Activated T-helper 1 cell treated with Interleukin-2 at 50 U/mL for 16 hours (primary cell): Measurements from ENCODE around the gene MIF4GD.
"Not testable (repeated sequence)": the region's sequence is repeated elsewhere in the genome, so short reads cannot be mapped to it uniquely, and the experiment has no call there.

Source experiments
- DNase-seq: peaks from one replicate; pipeline ENCODE4 v3.0.0-alpha.2; 2020; ENCODE audit warnings: low read depth

MIF4GD gene

DNA sequence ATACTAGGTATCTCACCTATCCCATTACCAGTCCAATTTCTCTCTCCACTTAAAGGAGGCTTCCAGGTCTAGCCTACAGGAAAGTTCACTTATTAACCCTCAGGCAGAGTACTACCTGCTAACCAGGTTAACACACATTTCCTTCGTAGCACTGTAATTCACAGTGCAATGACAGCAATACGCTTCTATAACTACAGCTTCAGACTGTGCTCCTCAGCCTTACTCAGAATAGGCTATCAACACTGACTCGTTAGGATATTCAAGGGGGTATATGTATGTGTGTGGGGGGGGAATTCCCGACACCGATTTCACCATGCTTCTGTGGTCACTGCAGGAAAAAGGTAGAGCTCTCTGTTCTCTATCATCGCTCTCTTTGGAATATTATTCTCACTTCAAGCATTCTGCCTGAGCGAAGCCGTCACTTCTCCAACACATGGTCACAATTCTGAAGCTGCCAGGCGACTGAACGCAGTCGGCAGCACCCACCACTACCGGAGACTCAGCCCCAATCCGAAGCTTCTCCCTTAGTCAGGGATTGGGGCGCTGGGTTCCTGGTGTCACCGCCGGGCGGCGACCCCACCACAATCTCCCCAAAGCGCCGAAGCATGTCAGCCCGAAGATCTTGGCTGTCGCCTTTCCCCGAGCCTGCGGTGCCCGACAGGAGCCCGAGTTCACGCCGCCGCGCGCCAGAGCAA lies 10.2 kb downstream of the MIF4GD start:
- DNase-seq, result no peak

- not testable (repeated sequence) for DNase-seq
Measured at GRCh38 chr17:75257228-75257627, 13.8 kb downstream of the MIF4GD start.

GRCh38 chr17:75255954-75256698 lies 14.9 kb downstream of the MIF4GD start:
- DNase-seq, result not testable (repeated sequence)

GRCh38 chr17:75252039-75252816 lies 18.8 kb downstream of the MIF4GD start:
- no peak for DNase-seq

GRCh38 chr17:75250009-75250471 lies 21.0 kb downstream of the MIF4GD start:
- DNase-seq, result peak; percentile 53

DNA sequence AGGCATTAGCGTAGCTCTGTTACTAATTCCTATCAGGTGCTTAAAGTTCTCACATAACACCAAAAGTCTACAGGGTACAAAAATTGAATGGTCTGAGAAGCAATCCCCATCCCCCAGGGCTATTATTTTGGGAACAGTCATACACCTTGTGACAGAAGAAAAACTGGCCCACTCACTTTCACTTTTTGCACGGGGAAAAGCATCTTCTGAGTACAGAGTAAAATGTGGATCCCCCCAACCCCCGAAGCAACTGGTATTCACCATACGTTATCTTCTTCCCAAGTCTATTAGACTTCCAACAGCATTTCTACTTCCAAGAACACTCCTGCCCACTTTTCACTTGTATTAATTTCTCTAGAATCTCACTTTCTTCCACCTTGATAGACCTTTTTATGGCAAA lies 21.5 kb downstream of the MIF4GD start:
- DNase-seq, result no peak

DNA sequence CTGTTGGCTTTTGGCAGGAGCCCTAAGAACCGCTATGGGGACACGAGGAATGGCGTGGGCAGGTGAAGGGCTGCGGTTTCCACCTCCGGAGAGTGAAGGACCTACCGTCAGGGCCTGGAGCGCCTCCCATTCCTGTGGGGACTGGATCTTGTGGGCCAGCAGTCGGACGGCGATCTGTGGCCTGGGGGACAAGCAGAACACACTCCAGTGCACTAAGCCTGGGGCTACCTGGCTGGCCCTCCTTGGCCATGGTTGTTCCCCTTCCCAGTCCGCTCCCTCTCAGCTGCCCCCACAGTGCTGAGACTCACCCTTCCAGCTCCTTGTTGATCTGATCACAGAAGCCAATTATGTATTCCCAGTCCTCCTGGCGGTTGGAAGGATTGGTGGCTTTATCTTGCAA lies 24.6 kb downstream of the MIF4GD start:
- no peak for DNase-seq

- DNase-seq, result no peak
Measured at GRCh38 chr17:75245011-75245410, 26.0 kb downstream of the MIF4GD start.

GRCh38 chr17:75244133-75244866 lies 26.7 kb downstream of the MIF4GD start:
- no peak for DNase-seq

DNA sequence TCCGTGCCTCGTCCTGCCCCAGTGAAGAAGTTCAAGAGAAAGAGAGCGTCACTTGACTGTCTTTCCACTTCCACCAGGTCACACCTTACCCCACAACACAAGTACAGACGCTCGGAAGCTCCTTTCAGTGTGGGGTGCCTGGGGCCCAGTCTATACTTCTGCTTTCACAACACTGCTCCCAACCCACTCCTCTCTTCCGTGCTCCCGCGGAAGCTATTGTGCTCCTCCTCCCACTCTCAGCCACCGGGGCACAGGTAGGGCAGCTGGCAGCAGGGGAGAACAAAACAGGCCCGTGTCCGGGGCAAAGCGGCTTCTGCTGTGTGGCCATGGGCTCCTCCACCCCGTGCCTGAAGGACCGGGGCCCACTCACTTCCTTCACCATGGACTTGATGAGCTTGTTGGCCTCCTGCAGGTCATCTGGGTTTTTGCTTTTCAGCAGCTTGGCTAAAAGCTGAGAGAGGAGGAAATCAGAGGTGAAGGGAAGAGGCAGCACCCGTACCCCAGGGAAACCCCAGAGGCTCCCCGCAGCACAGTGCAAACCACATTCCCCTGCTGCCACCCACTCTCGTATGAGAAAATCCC lies 28.5 kb downstream of the MIF4GD start:
- DNase-seq, result peak; percentile 25

DNA sequence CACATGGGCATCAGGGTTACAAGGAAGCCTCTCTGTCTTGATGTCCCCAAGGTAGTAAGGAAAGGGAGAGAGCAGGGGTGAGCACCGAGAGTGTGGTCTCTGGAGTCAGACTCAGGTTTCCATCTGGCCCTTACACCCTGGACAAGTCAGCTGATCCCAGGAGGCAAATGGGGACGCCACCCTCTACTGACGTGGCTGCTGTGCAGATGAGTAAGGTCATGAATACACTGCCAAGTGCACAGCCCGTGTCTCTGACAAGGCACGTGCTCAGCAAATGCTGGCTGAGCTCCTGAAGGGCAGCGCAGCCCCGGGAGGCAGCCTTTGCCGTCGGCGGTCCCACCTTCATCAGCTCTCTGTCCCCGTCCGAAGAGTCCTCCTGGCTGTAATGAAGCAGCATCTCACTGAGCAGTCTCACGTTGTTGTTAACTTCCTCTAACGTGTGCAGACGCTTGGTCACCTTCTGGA lies 29.0 kb downstream of the MIF4GD start:
- no peak for DNase-seq

GRCh38 chr17:75241502-75241901 lies 29.5 kb downstream of the MIF4GD start:
- no peak for DNase-seq

GRCh38 chr17:75241143-75241430 lies 29.9 kb downstream of the MIF4GD start:
- DNase-seq, result no peak

- DNase-seq, result no peak
Measured at GRCh38 chr17:75240394-75241142, 30.5 kb downstream of the MIF4GD start.

DNA sequence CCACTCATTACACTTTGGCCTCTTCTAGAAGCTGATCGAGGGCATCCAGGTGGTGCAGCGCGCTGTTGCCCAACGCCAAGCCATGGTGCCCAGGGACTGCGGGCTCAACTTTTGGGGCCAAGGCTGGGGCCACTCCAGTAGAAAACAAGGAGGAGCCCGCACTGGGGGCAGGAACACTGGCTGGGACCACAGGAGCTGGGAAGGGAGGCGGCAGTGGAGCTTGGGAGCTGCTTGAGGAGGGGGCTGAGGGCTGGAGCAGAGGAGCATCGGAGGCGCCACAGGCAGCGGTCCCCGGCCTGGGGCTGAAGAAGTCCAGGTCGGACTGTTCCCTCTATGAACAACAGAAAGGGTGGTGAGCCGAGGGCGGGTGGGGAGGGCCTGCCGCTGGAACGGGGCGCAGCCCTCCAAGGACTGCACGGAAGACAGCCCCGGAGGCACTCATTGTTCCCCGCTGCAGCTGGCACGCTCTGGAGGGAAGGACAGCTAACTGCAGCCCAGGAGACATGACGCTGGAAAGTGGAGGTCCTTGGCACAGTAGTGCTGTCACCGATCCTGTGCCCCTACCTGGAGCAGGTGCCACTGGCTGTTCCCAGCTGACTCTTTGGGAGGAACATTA lies 31.1 kb downstream of the MIF4GD start:
- DNase-seq, result no peak

DNA sequence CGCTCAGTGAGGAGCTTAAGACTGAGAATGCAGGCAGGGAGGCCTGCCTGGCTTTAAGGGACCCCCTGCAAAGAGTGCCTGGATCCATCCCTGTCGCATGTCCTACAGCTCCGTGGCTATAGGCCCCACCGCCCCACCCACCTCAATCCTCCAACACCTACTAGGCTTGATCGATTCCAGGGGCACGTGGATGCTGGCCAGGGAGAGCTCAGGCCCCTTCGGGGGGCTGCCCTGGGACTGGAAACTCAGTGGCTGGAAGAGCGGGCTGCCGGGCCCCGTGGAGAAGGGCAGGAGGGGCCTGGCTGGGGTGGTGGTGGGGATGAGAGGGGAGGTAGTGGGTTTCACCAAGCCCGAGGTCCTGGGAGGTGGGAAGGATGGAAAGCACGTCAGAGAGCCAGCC lies 31.8 kb downstream of the MIF4GD start:
- DNase-seq, result no peak

GRCh38 chr17:75238684-75239191 lies 32.3 kb downstream of the MIF4GD start:
- DNase-seq, result peak; percentile 27

DNA sequence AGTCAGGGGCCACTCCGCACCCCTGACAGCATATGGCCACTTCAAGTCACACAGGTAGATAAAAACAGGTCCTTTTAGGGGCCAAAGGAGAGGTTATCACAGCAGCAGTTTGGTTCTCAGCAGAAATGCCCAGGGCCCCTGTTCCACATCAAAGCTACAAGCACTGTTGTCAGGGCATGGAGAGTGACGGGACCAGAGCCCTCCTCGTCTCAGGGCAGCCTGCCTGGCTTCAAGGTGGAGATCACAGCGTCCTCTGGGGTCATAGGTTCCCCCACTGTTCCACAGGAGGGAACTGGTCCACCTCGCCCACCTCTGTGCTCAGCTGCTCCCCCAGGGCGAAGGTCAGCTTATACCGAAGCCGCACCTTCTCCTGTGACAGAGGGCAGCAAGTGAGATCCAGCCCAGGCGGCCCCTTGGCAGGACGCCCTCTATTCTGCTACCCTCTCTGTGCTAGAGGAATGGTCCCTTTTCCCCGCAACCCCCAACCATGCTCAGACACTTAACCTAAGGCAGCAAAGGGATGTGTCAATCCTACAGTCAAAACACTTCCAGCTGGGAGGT lies 32.9 kb downstream of the MIF4GD start:
- no peak for DNase-seq

DNA sequence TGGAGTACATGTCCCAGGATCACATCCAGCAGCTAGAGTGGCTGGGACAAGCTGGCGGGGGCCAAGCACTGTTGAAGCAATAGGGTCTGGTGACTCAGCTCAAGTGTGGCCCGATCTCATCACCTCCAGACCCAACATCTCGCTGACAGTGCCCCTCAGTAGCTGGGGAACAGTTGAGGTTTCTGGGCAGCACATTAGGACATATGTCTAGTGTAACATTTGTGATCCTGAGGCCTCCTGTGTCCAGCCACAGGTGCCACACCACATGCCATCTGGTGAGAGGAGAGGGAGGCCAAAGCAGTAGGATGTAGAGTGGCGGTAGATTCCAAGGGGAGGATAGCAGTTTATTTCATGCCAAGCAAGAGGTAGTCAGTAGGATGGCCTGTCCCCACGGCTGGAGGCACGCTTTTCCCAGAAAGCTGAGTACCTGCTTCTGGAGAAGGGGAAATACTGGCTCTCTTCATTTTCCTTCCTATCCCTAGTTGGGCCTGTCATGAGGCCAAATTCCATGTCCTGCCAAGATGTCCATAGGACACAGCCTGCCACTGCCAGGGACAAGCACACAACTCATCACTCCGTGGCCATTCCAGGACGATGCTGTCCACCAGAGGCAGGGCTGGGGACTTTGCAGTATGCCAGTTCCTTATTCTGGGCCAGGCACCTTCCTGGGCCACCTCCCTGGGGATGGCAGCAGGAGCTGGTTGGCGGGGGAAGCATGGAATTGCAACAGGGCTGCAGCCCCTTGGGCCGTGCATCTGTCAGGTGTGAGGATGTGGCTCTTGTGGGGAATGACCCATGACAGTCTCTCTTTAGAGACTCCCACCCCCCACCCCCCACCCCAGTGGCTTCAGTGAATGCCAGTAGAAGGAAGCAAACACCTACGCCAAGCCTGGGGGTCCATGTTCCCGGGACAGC lies 33.7 kb downstream of the MIF4GD start:
- no peak for DNase-seq
